ENCODE measurements around the gene SH2D3A. TPM values are rescaled to one million over a fixed set of nuclear protein-coding genes. Genes with fewer than 3 reads are reported as not detected.

Gene SH2D3A
- total RNA-seq, 1 experiment from 2014 or later: 75.7 TPM

GRCh38 chr19:6719540-6719861 lies 47.7 kb downstream of the SH2D3A start:
- Histone ChIP-seq H3K27me3 (ENCODE audit: insufficient read depth, low read length) (no peaks in the 10 kb centered on the region), H3K9me2 (ENCODE audit: insufficient read depth) (no peaks in the 10 kb centered on the region), H3K9me3 (ENCODE audit: control insufficient read depth in 1 of 2, insufficient read depth in 1 of 2, low read depth in 1 of 2, low read length in 2 of 2) (no peaks in the 10 kb centered on the region), H3K27ac (ENCODE audit: low read depth, low read length) (no peak overlapping the region), H3K4me1 (ENCODE audit: control insufficient read depth in 1 of 2, insufficient read depth in 2 of 2, low read length in 2 of 2) (peaks cover 13 to 30% of the 10 kb centered on the region in 2 experiments; a peak in 3 of 4 replicates), H3K79me2 (ENCODE audit: insufficient read depth, low read length) (no peaks in the 10 kb centered on the region), H3K9ac (ENCODE audit: low read length) (no peak overlapping the region), H3K36me3 (ENCODE audit: control insufficient read depth in 1 of 2, insufficient read depth in 2 of 2, low read length in 2 of 2) (no peaks in the 10 kb centered on the region), H4K20me1 (ENCODE audit: insufficient read depth) (no peaks in the 10 kb centered on the region), H3K4me3 (replicated peaks in 1 of 2; ENCODE audit: low read depth in 1 of 2, low read length in 2 of 2) (no peak overlapping the region), H3K4me2 (ENCODE audit: low read length) (no peak overlapping the region), H2AFZ (ENCODE audit: low read depth, low read length, poor library complexity, severe bottlenecking) (no peak overlapping the region)
- TF ChIP-seq ZNF274 (IDR thresholded peaks at IDR 0.05; ENCODE audit: low read depth, low read length) (no peak), MAX (IDR thresholded peaks at IDR 0.05) (no peak), ELF1 (IDR thresholded peaks at IDR 0.05; ENCODE audit: borderline replicate concordance, low read depth) (no peak), RAD21 (IDR thresholded peaks at IDR 0.05; ENCODE audit: low read depth) (no peak), EGR1 (IDR thresholded peaks at IDR 0.05; ENCODE audit: low read depth) (no peak), SRF (IDR thresholded peaks at IDR 0.05; ENCODE audit: low read depth) (no peak)
- no peak for DNase-seq (ENCODE audit: low read depth, low spot score)
- ChIA-PET RAD21 (ENCODE audit: low non-redundant PET in 1 of 2, low total read pairs in 2 of 2, uncharacterized antibody in 2 of 2, unreplicated experiment in 2 of 2) (no interaction called here), CTCF (no interaction called here), POLR2A (no interaction called here)
- ATAC-seq: no peak
- no TSS peak for BruUV-seq (replicated peaks)
- intact Hi-C loops (cut with micrococcal nuclease): loop anchor here (2.0 kb wide), 1 partner anchor 203 kb away; no protein-coding TSS in a partner anchor

- no peaks in the 10 kb centered on the region for H3K79me2 ChIP-seq (ENCODE audit: insufficient read depth, low read length)
- POLR2A ChIA-PET: no interaction called here
- CTCF ChIA-PET: no interaction called here
- intact Hi-C loops (cut with micrococcal nuclease): loop anchor here (2.0 kb wide), 1 partner anchor 202 kb away; no protein-coding TSS in a partner anchor
- H3K27me3 ChIP-seq (ENCODE audit: insufficient read depth, low read length): no peaks in the 10 kb centered on the region
- no peaks in the 10 kb centered on the region for H4K20me1 ChIP-seq (ENCODE audit: insufficient read depth)
- no peak overlapping the region for H3K4me2 ChIP-seq (ENCODE audit: low read length)
- H3K9me2 ChIP-seq (ENCODE audit: insufficient read depth): no peaks in the 10 kb centered on the region
- peak; percentile 82 for ATAC-seq
- TF ChIP-seq SIN3A (IDR thresholded peaks at IDR 0.05; ENCODE audit: low read depth) (no peak), ZBTB33 (IDR thresholded peaks at IDR 0.05; ENCODE audit: extremely low read depth, insufficient replicate concordance, low read length) (no peak), POLR2A (IDR thresholded peaks at IDR 0.05; ENCODE audit: borderline replicate concordance, extremely low read depth, insufficient read depth, insufficient read length) (no peak), FOSL1 (IDR thresholded peaks at IDR 0.05; ENCODE audit: low read depth) (no peak), ATF3 (IDR thresholded peaks at IDR 0.05) (no peak)
- no peaks in the 10 kb centered on the region for H3K36me3 ChIP-seq (ENCODE audit: control insufficient read depth in 1 of 2, insufficient read depth in 2 of 2, low read length in 2 of 2)
- DNase-seq (ENCODE audit: low read depth, low spot score): peak; percentile 79
- no peak overlapping the region for H3K9ac ChIP-seq (ENCODE audit: low read length)
- peaks cover 13 to 30% of the 10 kb centered on the region in 2 experiments; a peak in 3 of 4 replicates for H3K4me1 ChIP-seq (ENCODE audit: control insufficient read depth in 1 of 2, insufficient read depth in 2 of 2, low read length in 2 of 2)
- no TSS peak for BruUV-seq (replicated peaks)
- RAD21 ChIA-PET (ENCODE audit: low non-redundant PET in 1 of 2, low total read pairs in 2 of 2, uncharacterized antibody in 2 of 2, unreplicated experiment in 2 of 2): no interaction called here
- no peak overlapping the region for H3K4me3 ChIP-seq (replicated peaks in 1 of 2; ENCODE audit: low read depth in 1 of 2, low read length in 2 of 2)
- no peaks in the 10 kb centered on the region for H3K9me3 ChIP-seq (ENCODE audit: control insufficient read depth in 1 of 2, insufficient read depth in 1 of 2, low read depth in 1 of 2, low read length in 2 of 2)
- no peak overlapping the region for H3K27ac ChIP-seq (ENCODE audit: low read depth, low read length)
- H2AFZ ChIP-seq (ENCODE audit: low read depth, low read length, poor library complexity, severe bottlenecking): no peak overlapping the region
These were observed 48.3 kb downstream of the SH2D3A start for GRCh38 chr19:6718741-6719539.

Measured in HCT116 (cell line).